GM18505 (cell line): ENCODE measurements around the gene LMOD3.

ENCODE experiments used
- ATAC-seq: cut with Tn5 transposase; IDR thresholded peaks from one replicate; pipeline ENCODE4 v1.9.1; 2021; ENCODE audit not compliant: unreplicated experiment
- POLR2A ChIP-seq: IDR thresholded peaks from 4 replicates; pipeline ENCODE4 v1.6.1; 2011; ENCODE audit warnings: borderline replicate concordance; ENCODE audit not compliant: insufficient read depth, insufficient read length; ENCODE audit errors: extremely low read depth

The LMOD3 gene

GRCh38 chr3:69118555-69118954 lies 3.8 kb downstream of the LMOD3 start:
- ATAC-seq = no peak

GRCh38 chr3:69116897-69117296 lies 5.5 kb downstream of the LMOD3 start:
- TF ChIP-seq POLR2A = no peak
- no peak for ATAC-seq

More at GRCh38 chr3:69118555-69118954, 3.8 kb downstream of the LMOD3 start:
- no peak for TF ChIP-seq POLR2A

DNA sequence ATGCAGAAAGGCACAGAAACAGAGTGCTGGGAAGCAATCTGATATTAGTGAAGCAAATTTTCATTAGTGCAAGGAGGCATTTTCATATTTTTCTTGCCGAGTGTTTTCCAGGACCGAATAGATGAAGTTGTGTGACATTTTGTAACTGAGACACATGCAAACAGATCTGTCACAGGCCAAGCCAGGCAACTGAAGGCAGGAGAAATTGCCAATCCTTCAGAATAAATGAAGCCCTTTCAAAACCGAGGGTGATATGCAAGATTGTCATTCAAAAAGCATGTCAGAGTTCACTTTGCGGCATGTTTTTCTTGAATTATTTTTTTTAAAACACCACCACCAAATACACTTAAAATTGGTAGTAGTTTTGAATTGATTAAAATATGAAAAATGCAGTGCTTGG lies 6.2 kb downstream of the LMOD3 start:
- no peak for TF ChIP-seq POLR2A
- ATAC-seq = no peak

DNA sequence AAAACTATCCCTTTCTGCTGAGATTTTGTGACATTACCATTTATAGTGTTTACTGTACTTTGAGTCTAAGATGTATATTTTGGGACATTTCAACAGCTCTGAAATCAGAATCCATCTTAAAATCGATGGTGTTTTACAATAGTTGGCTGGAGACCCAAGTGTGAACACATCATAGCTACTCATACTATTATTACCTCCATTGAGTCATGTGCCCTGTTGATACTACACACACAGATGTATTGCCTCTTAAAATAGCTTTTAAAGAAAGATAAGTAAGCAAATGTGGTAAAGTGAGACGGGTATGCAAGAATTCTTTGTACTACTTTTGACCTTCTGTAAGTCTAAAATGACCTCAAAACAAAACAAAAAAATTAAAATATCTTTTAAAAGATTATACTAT lies 6.7 kb downstream of the LMOD3 start:
- TF ChIP-seq POLR2A = no peak

GRCh38 chr3:69113536-69113935 lies 8.9 kb downstream of the LMOD3 start:
- no peak for TF ChIP-seq POLR2A
- ATAC-seq = no peak

More for the DNA sequence above, 6.7 kb downstream of the LMOD3 start:
- ATAC-seq = no peak

DNA sequence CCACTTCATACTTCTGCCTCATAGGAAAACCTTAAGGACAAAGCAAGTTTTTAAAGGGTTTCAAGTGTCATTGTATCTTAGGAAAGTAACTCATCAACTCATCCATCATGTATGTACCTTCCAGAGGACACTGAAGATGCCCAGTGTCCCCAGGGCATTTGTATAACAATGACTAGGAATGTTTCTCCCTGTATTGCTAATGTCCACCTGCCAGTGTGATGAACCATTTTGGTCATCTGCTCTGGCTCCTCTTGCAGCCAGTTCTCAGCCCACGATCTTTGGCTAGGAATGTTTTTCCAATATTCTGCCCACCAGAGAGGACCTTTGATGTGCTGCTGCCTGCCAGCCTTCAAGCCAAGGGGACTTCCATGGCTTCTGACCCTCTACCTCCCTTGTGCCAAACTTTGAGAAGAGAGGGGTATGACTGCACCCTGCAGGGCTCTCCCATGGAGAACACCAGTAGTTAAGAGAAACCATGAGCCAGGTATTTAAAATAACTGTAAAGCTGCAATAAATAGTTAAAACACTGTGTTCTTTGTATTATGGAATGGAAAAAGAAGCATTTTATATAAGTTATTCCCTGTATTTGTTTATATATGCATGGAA lies 11.4 kb downstream of the LMOD3 start:
- ATAC-seq = no peak
- TF ChIP-seq POLR2A = no peak

- no peak for ATAC-seq
- TF ChIP-seq POLR2A = no peak
Measured at GRCh38 chr3:69108811-69109210, 13.6 kb downstream of the LMOD3 start.

- no peak for ATAC-seq
- no peak for TF ChIP-seq POLR2A
Measured at GRCh38 chr3:69107841-69108240, 14.6 kb downstream of the LMOD3 start.

DNA sequence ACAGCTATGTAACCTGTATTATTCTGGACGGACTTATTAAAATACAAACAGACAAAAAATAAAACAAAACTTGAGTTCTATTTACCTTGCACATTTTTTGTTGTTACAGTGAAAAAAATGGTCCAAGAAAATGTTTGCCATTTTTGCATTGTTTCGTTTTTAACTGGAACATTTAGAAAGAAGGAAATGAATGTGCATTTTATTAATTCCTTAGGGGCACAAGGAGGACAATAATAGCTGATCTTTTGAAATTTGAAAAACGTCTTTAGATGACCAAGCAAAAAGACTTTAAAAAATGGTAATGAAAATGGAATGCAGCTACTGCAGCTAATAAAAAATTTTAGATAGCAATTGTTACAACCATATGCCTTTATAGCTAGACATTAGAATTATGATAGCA lies 17.1 kb downstream of the LMOD3 start:
- TF ChIP-seq POLR2A = no peak
- ATAC-seq = no peak

GRCh38 chr3:69104586-69104985 lies 17.8 kb downstream of the LMOD3 start:
- ATAC-seq = no peak

GRCh38 chr3:69103123-69103522 lies 19.3 kb downstream of the LMOD3 start:
- no peak for TF ChIP-seq POLR2A
- no peak for ATAC-seq

More at GRCh38 chr3:69104586-69104985, 17.8 kb downstream of the LMOD3 start:
- TF ChIP-seq POLR2A = no peak

DNA sequence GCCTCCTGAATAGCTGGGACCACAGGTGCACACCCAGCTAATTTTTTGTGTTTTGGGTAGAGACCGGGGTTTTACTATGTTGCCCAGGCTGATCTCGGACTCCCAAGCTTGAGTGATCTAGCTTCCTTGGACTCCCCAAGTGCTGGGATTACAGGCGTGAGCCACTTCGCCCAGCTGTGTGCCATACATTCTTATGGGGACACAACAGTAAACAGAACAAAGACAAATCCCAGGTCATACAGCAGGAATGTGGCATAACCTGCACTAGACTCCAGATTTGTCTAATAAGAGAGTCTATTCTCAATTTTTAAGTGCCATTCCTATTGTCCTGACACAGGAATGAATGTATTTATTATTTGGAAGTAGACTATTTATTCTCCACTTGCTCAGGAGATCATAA lies 20.0 kb downstream of the LMOD3 start:
- ATAC-seq = no peak
- TF ChIP-seq POLR2A = no peak

- no peak for TF ChIP-seq POLR2A
- ATAC-seq = no peak
Measured at GRCh38 chr3:69099576-69099975, 22.8 kb downstream of the LMOD3 start.

- no peak for ATAC-seq
- TF ChIP-seq POLR2A = no peak
Measured at GRCh38 chr3:69097407-69098086, 24.8 kb downstream of the LMOD3 start.

DNA sequence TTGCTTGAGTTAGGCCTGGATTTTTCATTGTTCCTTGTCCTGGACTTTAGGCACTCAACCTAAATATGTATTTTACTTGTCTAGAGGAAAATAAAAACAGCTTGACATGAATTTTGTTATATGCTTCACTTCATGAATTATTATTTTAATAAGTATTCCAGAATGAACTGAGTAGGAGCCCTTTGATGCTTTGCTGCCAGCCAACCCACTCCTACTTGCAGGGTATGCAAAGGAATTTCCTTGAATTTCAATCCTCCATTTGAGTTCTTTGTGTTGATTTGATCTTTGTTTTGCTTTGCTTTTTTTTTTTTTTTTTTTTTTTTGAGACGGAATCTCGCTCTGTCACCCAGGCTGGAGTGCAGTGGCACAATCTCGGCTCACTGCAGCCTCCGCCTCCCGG lies 26.1 kb downstream of the LMOD3 start:
- TF ChIP-seq POLR2A = no peak
- ATAC-seq = no peak

- no peak for ATAC-seq
- TF ChIP-seq POLR2A = no peak
Measured at GRCh38 chr3:69095636-69096035, 26.8 kb downstream of the LMOD3 start.
